ENCODE data around the gene GSTT4.
A peak's percentile ranks its signal among the peaks of the same experiment; 100 is the strongest.

The GSTT4 gene

DNA sequence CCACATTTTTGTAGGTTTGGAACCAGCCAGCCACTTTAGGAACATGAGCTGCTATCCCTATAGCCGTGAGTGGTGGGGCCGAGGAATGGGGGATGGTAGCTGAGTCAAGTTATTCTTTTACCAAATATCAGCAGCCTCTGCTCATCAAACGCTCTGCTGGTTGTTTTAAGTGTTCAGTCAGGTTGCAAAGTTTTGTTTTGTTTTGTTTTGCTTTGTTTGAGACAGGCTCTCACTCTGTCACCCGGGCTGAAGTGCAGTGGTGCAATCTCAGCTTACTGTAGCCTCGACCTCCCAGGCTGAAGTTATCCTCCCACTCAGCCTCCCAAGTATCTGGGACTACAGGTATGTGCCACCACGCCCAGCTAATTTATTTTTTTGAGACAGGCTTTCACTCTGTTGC is 20.2 kb upstream of the GSTT4 start:
- Histone ChIP-seq H3K9me3 (ENCODE audit: insufficient read depth, low read depth, low read length) (no peaks in the 10 kb centered on the region), H3K4me3 (ENCODE audit: low read length) (no peak overlapping the region), H3K36me3 (ENCODE audit: insufficient read depth, low read length) (no peaks in the 10 kb centered on the region), H3K4me1 (ENCODE audit: insufficient read depth, low read length) (peaks cover 6% of the 10 kb centered on the region), H3K27me3 (ENCODE audit: insufficient read depth, low read length) (no peaks in the 10 kb centered on the region), H3K9ac (ENCODE audit: low read depth, low read length) (no peak overlapping the region), H3K27ac (ENCODE audit: low read depth, low read length) (no peak overlapping the region)
- 93% methylated on average over 6 of the region's 6 CpGs for WGBS

DNA sequence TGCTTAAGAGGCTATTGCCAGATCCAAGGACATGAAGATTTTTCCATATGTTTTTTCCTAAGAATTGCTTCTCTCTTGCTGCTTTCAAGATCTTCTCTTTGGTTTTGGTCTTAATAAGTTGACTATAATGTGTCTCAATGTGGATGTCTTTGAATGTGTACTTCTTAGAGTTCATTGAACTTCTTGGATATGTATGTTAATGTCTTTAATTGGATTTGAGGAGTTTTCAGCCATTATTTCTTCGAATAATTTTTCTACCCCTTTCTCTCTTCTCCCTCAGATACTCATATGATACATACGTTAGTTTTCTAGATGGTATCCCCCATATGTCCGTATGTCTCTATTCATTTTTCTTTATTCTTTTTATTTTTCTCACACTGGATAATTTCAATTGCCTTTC is 19.1 kb upstream of the GSTT4 start:
- WGBS: 99% methylated on average over 3 of the region's 3 CpGs
- Histone ChIP-seq H3K36me3 (ENCODE audit: insufficient read depth, low read length) (no peaks in the 10 kb centered on the region), H3K9me3 (ENCODE audit: insufficient read depth, low read depth, low read length) (no peaks in the 10 kb centered on the region), H3K9ac (ENCODE audit: low read depth, low read length) (no peak overlapping the region), H3K4me3 (ENCODE audit: low read length) (no peak overlapping the region), H3K4me1 (ENCODE audit: insufficient read depth, low read length) (peaks cover 6% of the 10 kb centered on the region), H3K27ac (ENCODE audit: low read depth, low read length) (no peak overlapping the region), H3K27me3 (ENCODE audit: insufficient read depth, low read length) (no peaks in the 10 kb centered on the region)

DNA sequence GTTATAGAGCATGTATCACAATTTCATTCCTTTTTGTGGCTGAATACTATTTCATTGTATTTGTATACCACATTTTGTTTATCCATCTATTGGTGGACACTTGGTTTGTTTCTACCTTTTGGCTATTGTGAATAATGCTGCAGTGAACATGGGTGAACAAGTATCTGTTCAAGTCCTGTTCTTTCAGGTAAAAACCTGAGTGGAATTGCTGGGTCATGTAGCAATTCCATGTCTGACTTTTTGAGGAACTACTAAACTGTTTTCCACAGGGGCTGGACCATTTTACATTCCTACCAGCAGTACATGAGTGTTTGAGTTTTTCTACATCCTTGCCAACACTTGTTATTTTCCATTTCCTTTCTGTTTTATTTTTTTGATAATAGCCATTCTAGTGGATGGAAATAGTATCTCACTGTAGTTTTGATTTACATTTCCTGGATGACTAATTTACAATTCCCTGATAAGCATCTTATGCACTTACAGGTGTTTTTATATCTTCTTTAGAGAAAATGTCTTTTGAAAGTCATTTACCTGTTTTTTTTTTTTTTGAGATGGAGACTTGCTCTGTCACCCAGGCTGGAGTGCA is 18.0 kb upstream of the GSTT4 start:
- Histone ChIP-seq H3K9ac (ENCODE audit: low read depth, low read length) (no peak overlapping the region), H3K36me3 (ENCODE audit: insufficient read depth, low read length) (no peaks in the 10 kb centered on the region), H3K4me3 (ENCODE audit: low read length) (no peak overlapping the region), H3K9me3 (ENCODE audit: insufficient read depth, low read depth, low read length) (no peaks in the 10 kb centered on the region), H3K4me1 (ENCODE audit: insufficient read depth, low read length) (peaks cover 6% of the 10 kb centered on the region), H3K27me3 (ENCODE audit: insufficient read depth, low read length) (no peaks in the 10 kb centered on the region), H3K27ac (ENCODE audit: low read depth, low read length) (no peak overlapping the region)

DNA sequence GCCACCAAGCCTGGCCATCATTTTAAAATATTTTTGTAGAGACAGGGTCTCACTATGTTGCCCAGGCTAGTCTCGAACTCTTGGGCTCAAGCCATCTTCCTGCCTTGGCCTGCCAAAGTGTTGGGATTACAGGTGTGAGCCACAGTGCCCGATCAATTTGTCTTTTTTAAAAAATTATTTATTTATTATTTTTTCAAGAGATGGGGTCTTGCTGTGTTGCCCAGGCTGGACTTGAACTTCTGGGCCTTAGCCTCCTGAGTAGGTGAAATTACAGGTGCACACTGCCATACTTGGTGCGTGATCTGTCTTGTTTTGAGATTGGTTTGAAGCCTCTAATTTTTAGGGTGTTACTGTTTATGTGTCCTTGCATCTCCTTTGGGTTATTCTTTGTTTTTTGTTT is 16.1 kb upstream of the GSTT4 start:
- H3K27me3 ChIP-seq (ENCODE audit: insufficient read depth, low read length): no peaks in the 10 kb centered on the region
- H3K36me3 ChIP-seq (ENCODE audit: insufficient read depth, low read length): no peaks in the 10 kb centered on the region
- 92% methylated on average over 2 of the region's 3 CpGs for WGBS
- peaks cover 6% of the 10 kb centered on the region for H3K4me1 ChIP-seq (ENCODE audit: insufficient read depth, low read length)
- no peak overlapping the region for H3K9ac ChIP-seq (ENCODE audit: low read depth, low read length)
- no peak overlapping the region for H3K4me3 ChIP-seq (ENCODE audit: low read length)
- H3K9me3 ChIP-seq (ENCODE audit: insufficient read depth, low read depth, low read length): peaks cover 1% of the 10 kb centered on the region; the same call in 1 of the 2 replicates
- H3K27ac ChIP-seq (ENCODE audit: low read depth, low read length): no peak overlapping the region

DNA sequence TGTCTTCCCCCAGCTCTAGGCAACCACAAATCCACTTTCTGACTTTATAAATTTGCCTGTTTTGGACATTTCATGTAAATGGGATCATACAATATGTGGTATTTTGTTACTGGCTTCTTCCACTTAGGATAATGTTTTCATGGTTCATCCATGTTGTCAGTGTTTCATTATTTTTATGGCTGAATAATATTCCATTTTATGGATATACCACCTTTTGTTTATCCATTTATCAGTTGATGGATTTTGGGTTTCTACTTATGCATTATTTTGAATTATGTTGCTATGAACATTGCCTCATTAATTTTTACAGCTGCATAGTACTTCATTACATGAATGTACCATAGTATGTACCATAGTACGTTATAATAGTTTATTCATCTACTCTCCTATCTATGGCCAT is 10.9 kb upstream of the GSTT4 start:
- Histone ChIP-seq H3K9me3 (ENCODE audit: insufficient read depth, low read depth, low read length) (peaks cover 6% of the 10 kb centered on the region; the same call in 1 of the 2 replicates), H3K9ac (ENCODE audit: low read depth, low read length) (no peak overlapping the region), H3K27ac (ENCODE audit: low read depth, low read length) (no peak overlapping the region), H3K36me3 (ENCODE audit: insufficient read depth, low read length) (peaks cover 8% of the 10 kb centered on the region; the same call in 1 of the 2 replicates), H3K4me3 (ENCODE audit: low read length) (no peak overlapping the region), H3K27me3 (ENCODE audit: insufficient read depth, low read length) (no peaks in the 10 kb centered on the region), H3K4me1 (ENCODE audit: insufficient read depth, low read length) (peaks cover 4% of the 10 kb centered on the region; the same call in 1 of the 2 replicates)
- WGBS: 100% methylated on average over 1 of the region's 1 CpG

DNA sequence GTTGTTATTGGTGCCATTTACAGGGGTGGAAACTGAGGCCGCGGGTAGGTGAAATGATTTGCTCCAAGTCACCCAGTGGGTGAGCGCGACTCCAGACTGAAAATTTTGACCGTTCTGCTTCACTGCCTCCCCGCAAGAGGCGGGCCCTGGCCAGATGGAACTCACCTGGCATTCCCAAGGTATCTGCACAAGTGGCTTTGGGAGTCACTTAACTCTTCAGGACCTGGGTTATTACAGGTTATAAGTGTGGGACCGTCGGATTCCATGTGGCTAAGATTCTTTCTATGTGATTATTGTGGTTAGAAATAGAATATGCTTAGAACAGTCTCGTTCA is 6.4 kb upstream of the GSTT4 start:
- Histone ChIP-seq H3K9ac (ENCODE audit: low read depth, low read length) (peak overlapping the region; percentile 72), H3K4me1 (ENCODE audit: insufficient read depth, low read length) (peaks cover 4% of the 10 kb centered on the region; the same call in 1 of the 2 replicates), H3K4me3 (ENCODE audit: low read length) (peak overlapping the region; percentile 88), H3K27me3 (ENCODE audit: insufficient read depth, low read length) (no peaks in the 10 kb centered on the region), H3K36me3 (ENCODE audit: insufficient read depth, low read length) (peaks cover 8% of the 10 kb centered on the region; the same call in 1 of the 2 replicates), H3K27ac (ENCODE audit: low read depth, low read length) (peak overlapping the region; percentile 58; the same call in 1 of the 2 replicates), H3K9me3 (ENCODE audit: insufficient read depth, low read depth, low read length) (peaks cover 6% of the 10 kb centered on the region)
- 4% methylated on average over 10 of the region's 10 CpGs for WGBS

DNA sequence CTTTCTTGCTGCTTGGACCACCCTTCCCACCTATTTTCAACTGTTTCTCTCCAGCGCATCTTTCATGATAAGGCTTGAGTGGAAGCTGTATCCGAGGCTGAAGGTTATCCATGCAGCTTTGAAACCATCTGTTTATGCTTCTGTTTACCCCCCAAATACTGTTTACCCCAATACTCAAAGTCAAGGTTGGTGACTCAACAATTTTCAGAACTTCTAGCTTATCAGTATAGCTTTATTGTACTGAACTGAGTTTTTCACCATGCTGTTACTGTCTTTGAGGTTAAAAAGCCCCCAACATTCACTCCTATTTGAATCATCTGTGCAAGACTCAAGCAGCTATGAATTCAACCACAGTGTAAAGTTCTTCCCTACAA is 4.8 kb upstream of the GSTT4 start:
- Histone ChIP-seq H3K36me3 (ENCODE audit: insufficient read depth, low read length) (0 out of 2 replicates have a peak, but pooled peaks cover 4% of the 10 kb centered on the region), H3K4me3 (ENCODE audit: low read length) (no peak overlapping the region), H3K27ac (ENCODE audit: low read depth, low read length) (no peak overlapping the region), H3K4me1 (ENCODE audit: insufficient read depth, low read length) (peaks cover 4% of the 10 kb centered on the region; the same call in 1 of the 2 replicates), H3K27me3 (ENCODE audit: insufficient read depth, low read length) (no peaks in the 10 kb centered on the region), H3K9ac (ENCODE audit: low read depth, low read length) (no peak overlapping the region), H3K9me3 (ENCODE audit: insufficient read depth, low read depth, low read length) (no peaks in the 10 kb centered on the region; the same call in 1 of the 2 replicates)
- 94% methylated on average over 2 of the region's 2 CpGs for WGBS

DNA sequence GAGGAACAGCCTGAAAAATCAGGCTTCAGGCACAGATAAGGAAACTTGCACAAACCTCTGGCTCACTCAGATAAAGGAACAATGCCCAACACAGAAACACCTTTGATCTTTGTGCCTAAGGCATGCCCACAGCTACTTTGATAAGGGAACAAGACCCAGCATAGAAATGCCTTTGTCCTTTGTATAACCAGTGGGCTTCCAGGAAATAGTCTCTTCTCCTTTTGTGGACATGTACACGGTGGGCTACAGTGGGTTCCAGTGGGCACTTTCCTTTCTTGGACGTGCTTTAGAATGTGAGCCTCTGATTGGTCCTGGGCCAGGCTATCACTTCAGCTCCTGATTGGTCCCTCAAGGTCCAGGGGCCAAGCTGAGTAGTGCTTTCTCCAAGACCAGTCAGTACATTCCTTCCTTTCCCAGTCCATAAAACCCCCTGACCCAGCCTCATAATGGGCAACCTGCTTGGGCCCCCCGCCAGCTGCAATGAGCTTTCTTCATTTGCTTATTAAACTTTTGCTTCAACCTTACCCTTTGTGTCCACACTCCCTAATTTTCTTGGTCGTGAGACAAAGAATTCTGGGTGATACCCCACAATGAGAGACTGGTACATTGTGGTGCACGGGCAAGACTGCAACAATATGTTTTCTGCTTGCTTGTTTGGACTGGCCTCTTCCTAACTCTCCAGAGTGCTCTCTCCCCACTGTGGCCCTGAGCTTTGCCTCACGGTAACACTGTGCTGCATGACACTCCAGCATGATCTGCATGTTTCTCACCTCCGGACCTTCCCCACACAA is 4.2 kb upstream of the GSTT4 start:
- Histone ChIP-seq H3K9ac (ENCODE audit: low read depth, low read length) (no peak overlapping the region), H3K4me3 (ENCODE audit: low read length) (no peak overlapping the region), H3K4me1 (ENCODE audit: insufficient read depth, low read length) (peaks cover 4% of the 10 kb centered on the region; the same call in 1 of the 2 replicates), H3K27ac (ENCODE audit: low read depth, low read length) (no peak overlapping the region), H3K27me3 (ENCODE audit: insufficient read depth, low read length) (no peaks in the 10 kb centered on the region), H3K36me3 (ENCODE audit: insufficient read depth, low read length) (0 out of 2 replicates have a peak, but pooled peaks cover 4% of the 10 kb centered on the region), H3K9me3 (ENCODE audit: insufficient read depth, low read depth, low read length) (no peaks in the 10 kb centered on the region; the same call in 1 of the 2 replicates)
- WGBS: 90% methylated on average over 7 of the region's 7 CpGs

DNA sequence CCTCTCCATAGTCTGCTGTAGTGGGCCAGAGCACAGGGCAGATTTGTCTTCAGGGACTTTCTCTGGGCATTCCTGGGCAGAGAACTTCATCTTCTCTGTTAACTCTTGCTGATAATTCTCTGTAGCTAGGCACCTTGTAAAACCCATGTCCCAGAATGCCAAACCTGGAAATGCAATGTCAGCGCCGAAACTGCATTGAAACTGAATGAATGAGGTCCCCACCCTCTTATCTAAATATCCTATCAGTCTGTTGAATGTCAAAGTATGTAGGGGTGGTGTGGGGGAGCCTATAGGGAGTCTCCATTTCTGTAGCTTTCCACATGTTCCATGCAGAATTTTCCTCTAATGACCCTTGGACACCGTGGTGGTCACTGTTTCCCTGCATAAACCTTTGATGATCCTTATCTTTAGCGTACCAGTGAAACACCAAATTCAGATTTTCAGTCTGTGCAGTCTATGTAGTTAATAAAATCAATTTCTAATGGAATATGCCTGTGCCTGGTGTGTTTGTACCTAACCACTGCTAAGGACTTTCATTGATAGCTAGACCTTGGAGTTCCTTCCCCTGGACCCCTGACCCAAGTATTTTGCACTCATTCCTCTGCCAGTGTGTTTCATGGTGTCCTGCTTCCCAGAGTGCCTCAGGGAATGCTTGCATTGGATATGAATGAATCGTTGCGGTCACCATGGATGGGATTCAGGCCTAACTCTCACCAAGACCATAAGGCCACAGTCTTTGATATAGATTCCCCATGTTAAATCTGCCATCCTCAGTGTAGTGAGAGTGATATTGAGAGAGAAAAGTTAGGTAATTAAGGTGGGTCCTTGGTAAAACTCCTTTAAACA is 3.4 kb upstream of the GSTT4 start:
- Histone ChIP-seq H3K27ac (ENCODE audit: low read depth, low read length) (no peak overlapping the region), H3K36me3 (ENCODE audit: insufficient read depth, low read length) (no peaks in the 10 kb centered on the region), H3K9me3 (ENCODE audit: insufficient read depth, low read depth, low read length) (no peaks in the 10 kb centered on the region; the same call in 1 of the 2 replicates), H3K9ac (ENCODE audit: low read depth, low read length) (no peak overlapping the region), H3K27me3 (ENCODE audit: insufficient read depth, low read length) (no peaks in the 10 kb centered on the region), H3K4me3 (ENCODE audit: low read length) (no peak overlapping the region), H3K4me1 (ENCODE audit: insufficient read depth, low read length) (peaks cover 4% of the 10 kb centered on the region; the same call in 1 of the 2 replicates)
- WGBS: 96% methylated on average over 6 of the region's 6 CpGs

DNA sequence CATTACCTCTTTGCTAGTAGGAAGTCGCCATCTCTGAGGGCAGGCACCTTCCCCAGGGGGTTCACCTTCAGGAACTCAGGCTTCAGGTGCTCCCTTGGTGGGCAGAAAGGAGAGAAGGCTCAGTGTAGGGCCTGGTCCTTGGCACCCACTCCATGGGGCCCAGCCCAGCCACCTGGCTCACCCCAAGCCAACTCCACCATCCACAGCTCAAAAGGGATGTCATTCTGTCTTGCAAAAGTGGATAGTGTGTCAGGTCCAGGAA is 2.7 kb upstream of the GSTT4 start:
- WGBS: 97% methylated on average over 1 of the region's 1 CpG
- Histone ChIP-seq H3K9ac (ENCODE audit: low read depth, low read length) (no peak overlapping the region), H3K9me3 (ENCODE audit: insufficient read depth, low read depth, low read length) (no peaks in the 10 kb centered on the region; the same call in 1 of the 2 replicates), H3K27ac (ENCODE audit: low read depth, low read length) (no peak overlapping the region), H3K4me3 (ENCODE audit: low read length) (no peak overlapping the region), H3K36me3 (ENCODE audit: insufficient read depth, low read length) (no peaks in the 10 kb centered on the region), H3K27me3 (ENCODE audit: insufficient read depth, low read length) (no peaks in the 10 kb centered on the region), H3K4me1 (ENCODE audit: insufficient read depth, low read length) (peaks cover 4% of the 10 kb centered on the region; the same call in 1 of the 2 replicates)
